Measurements from ENCODE around the gene DAGLA. TPM values are rescaled to one million over a fixed set of nuclear protein-coding genes. Genes with fewer than 3 reads are reported as not detected.

DAGLA gene
- total RNA-seq, 1 donor from 2014 or later = 1.1 TPM

- no peaks in the 10 kb centered on the region for H3K9me3 ChIP-seq (ENCODE audit: low read depth)
- Mint-ChIP-seq H3K9me3 (no peaks in the 10 kb centered on the region), H3K27me3 (ENCODE audit: insufficient read depth, low read depth) (peaks cover 4% of the 10 kb centered on the region), H3K36me3 (peaks cover 2% of the 10 kb centered on the region), H3K27ac (no peak overlapping the region), H3K4me3 (no peak overlapping the region), H3K4me1 (peaks cover 35% of the 10 kb centered on the region)
- no peak overlapping the region for H3K9ac ChIP-seq
- H4K20me1 ChIP-seq (ENCODE audit: low read depth) = no peaks in the 10 kb centered on the region
- no peaks in the 10 kb centered on the region for H3K36me3 ChIP-seq
- no peaks in the 10 kb centered on the region for H3K79me2 ChIP-seq (ENCODE audit: low read depth)
- DNase-seq (ENCODE audit: low spot score) = no peak
- no peaks in the 10 kb centered on the region for H3K27me3 ChIP-seq
- peaks cover 27% of the 10 kb centered on the region for H3K4me1 ChIP-seq
- H3K4me3 ChIP-seq = no peak overlapping the region
- no peak overlapping the region for H2AFZ ChIP-seq (replicated peaks)
- no peak overlapping the region for H3K27ac ChIP-seq
- no peak overlapping the region for H3K4me2 ChIP-seq
- no peak for TF ChIP-seq EZH2phosphoT487 (IDR thresholded peaks at IDR 0.05)
- TF ChIP-seq, protein P1, sequence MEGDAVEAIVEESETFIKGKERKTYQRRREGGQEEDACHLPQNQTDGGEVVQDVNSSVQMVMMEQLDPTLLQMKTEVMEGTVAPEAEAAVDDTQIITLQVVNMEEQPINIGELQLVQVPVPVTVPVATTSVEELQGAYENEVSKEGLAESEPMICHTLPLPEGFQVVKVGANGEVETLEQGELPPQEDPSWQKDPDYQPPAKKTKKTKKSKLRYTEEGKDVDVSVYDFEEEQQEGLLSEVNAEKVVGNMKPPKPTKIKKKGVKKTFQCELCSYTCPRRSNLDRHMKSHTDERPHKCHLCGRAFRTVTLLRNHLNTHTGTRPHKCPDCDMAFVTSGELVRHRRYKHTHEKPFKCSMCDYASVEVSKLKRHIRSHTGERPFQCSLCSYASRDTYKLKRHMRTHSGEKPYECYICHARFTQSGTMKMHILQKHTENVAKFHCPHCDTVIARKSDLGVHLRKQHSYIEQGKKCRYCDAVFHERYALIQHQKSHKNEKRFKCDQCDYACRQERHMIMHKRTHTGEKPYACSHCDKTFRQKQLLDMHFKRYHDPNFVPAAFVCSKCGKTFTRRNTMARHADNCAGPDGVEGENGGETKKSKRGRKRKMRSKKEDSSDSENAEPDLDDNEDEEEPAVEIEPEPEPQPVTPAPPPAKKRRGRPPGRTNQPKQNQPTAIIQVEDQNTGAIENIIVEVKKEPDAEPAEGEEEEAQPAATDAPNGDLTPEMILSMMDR (IDR thresholded peaks at IDR 0.05) = no peak
- no peak for TF ChIP-seq EZH2 (IDR thresholded peaks at IDR 0.05)
- peaks cover 10% of the 10 kb centered on the region for H3F3A ChIP-seq (ENCODE audit: low read depth)
Measured at GRCh38 chr11:61719978-61720377, 39.8 kb downstream of the DAGLA start.

DNA sequence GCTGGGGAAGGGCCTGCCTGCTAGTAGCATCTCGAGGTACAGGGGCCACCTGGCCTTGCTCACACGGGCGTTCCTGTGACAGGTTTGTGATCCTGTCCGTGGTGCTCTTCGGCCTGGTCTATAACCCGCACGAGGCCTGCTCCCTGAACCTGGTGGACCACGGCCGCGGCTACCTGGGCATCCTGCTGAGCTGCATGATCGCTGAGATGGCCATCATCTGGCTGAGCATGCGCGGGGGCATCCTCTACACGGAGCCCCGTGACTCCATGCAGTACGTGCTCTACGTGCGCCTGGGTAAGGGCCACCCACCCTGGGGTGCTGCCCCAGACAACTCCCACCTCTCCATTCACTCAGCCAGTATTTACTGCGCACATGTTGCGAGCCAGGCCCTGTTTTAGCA, 40.4 kb downstream of the DAGLA start:
- H3K36me3 ChIP-seq = no peaks in the 10 kb centered on the region
- no peaks in the 10 kb centered on the region for H3K9me3 ChIP-seq (ENCODE audit: low read depth)
- H2AFZ ChIP-seq (replicated peaks) = no peak overlapping the region
- Mint-ChIP-seq H3K27me3 (ENCODE audit: insufficient read depth, low read depth) (peaks cover 4% of the 10 kb centered on the region), H3K27ac (no peak overlapping the region), H3K4me3 (no peak overlapping the region), H3K36me3 (peaks cover 2% of the 10 kb centered on the region), H3K4me1 (peaks cover 35% of the 10 kb centered on the region), H3K9me3 (no peaks in the 10 kb centered on the region)
- no peak overlapping the region for H3K4me3 ChIP-seq
- no peaks in the 10 kb centered on the region for H4K20me1 ChIP-seq (ENCODE audit: low read depth)
- H3K4me1 ChIP-seq = peaks cover 27% of the 10 kb centered on the region
- H3K79me2 ChIP-seq (ENCODE audit: low read depth) = no peaks in the 10 kb centered on the region
- TF ChIP-seq EZH2 (IDR thresholded peaks at IDR 0.05) (no peak), EZH2phosphoT487 (IDR thresholded peaks at IDR 0.05) (no peak)
- no peak overlapping the region for H3K27ac ChIP-seq
- peaks cover 10% of the 10 kb centered on the region for H3F3A ChIP-seq (ENCODE audit: low read depth)
- no peak overlapping the region for H3K9ac ChIP-seq
- DNase-seq (ENCODE audit: low spot score) = no peak
- H3K4me2 ChIP-seq = no peak overlapping the region
- H3K27me3 ChIP-seq = no peaks in the 10 kb centered on the region

GRCh38 chr11:61724437-61724836, 44.2 kb downstream of the DAGLA start:
- H2AFZ ChIP-seq (replicated peaks) = no peak overlapping the region
- TF ChIP-seq, protein P1 (IDR thresholded peaks at IDR 0.05) = no peak
- TF ChIP-seq EZH2phosphoT487 (IDR thresholded peaks at IDR 0.05) = no peak
- TF ChIP-seq EZH2 (IDR thresholded peaks at IDR 0.05) = no peak
- peaks cover under 1% of the 10 kb centered on the region for H3K4me1 ChIP-seq
- H3K9me3 ChIP-seq (ENCODE audit: low read depth) = no peaks in the 10 kb centered on the region
- peaks cover 7% of the 10 kb centered on the region for H3K4me1 Mint-ChIP-seq
- H3K36me3 ChIP-seq = no peaks in the 10 kb centered on the region
- no peak overlapping the region for H3K9ac ChIP-seq
- DNase-seq (ENCODE audit: low spot score) = no peak
- no peak overlapping the region for H3K27ac Mint-ChIP-seq
- no peak overlapping the region for H3K4me2 ChIP-seq
- H3K27me3 Mint-ChIP-seq (ENCODE audit: insufficient read depth, low read depth) = peaks cover 4% of the 10 kb centered on the region
- H3K9me3 Mint-ChIP-seq = no peaks in the 10 kb centered on the region
- no peak overlapping the region for H3K4me3 Mint-ChIP-seq
- no peaks in the 10 kb centered on the region for H3K79me2 ChIP-seq (ENCODE audit: low read depth)
- H3K27ac ChIP-seq = no peak overlapping the region
- no peak overlapping the region for H3K4me3 ChIP-seq
- H3K36me3 Mint-ChIP-seq = peaks cover 5% of the 10 kb centered on the region
- no peaks in the 10 kb centered on the region for H3F3A ChIP-seq (ENCODE audit: low read depth)
- no peaks in the 10 kb centered on the region for H4K20me1 ChIP-seq (ENCODE audit: low read depth)
- H3K27me3 ChIP-seq = no peaks in the 10 kb centered on the region

GRCh38 chr11:61725781-61726231, 45.6 kb downstream of the DAGLA start:
- peaks cover 5% of the 10 kb centered on the region for H3K36me3 Mint-ChIP-seq
- DNase-seq (ENCODE audit: low spot score) = no peak
- Histone ChIP-seq H3K27me3 (no peaks in the 10 kb centered on the region), H4K20me1 (ENCODE audit: low read depth) (no peaks in the 10 kb centered on the region), H3K9me3 (ENCODE audit: low read depth) (no peaks in the 10 kb centered on the region), H2AFZ (replicated peaks) (no peak overlapping the region), H3K4me3 (no peak overlapping the region), H3K27ac (no peak overlapping the region), H3K9ac (no peak overlapping the region), H3F3A (ENCODE audit: low read depth) (no peaks in the 10 kb centered on the region), H3K4me1 (no peaks in the 10 kb centered on the region), H3K36me3 (no peaks in the 10 kb centered on the region), H3K4me2 (no peak overlapping the region), H3K79me2 (ENCODE audit: low read depth) (no peaks in the 10 kb centered on the region)
- no peak for TF ChIP-seq EZH2 (IDR thresholded peaks at IDR 0.05)
- TF ChIP-seq, protein P1 (IDR thresholded peaks at IDR 0.05) = no peak
- no peaks in the 10 kb centered on the region for H3K9me3 Mint-ChIP-seq
- peaks cover 4% of the 10 kb centered on the region for H3K27me3 Mint-ChIP-seq (ENCODE audit: insufficient read depth, low read depth)
- H3K4me1 Mint-ChIP-seq = peaks cover 5% of the 10 kb centered on the region
- no peak overlapping the region for H3K4me3 Mint-ChIP-seq
- H3K27ac Mint-ChIP-seq = peak overlapping the region; percentile 53

Data from neural progenitor cell (in vitro differentiated cells).